Stimulated activated CD4-positive, alpha-beta T cell treated with anti-CD3 and anti-CD28 coated beads, Interleukin-15, amount 100 ng/mL, for 1 hour (primary cell): ENCODE data around the gene DCAF8.

Source experiments
- DNase-seq, 2 donors: peaks; one replicate each; pipeline ENCODE4 v3.0.0-alpha.2; 2020; ENCODE audit warnings: low read depth in 1 of 2, low spot score in 1 of 2

DCAF8 gene

GRCh38 chr1:160227034-160227433, 35.3 kb downstream of the DCAF8 start:
- no peak for DNase-seq

GRCh38 chr1:160226623-160227022, 35.7 kb downstream of the DCAF8 start:
- DNase-seq = no peak

- DNase-seq = no peak
These were observed 37.0 kb downstream of the DCAF8 start for GRCh38 chr1:160225345-160225744.

- no peak for DNase-seq
These were observed 37.7 kb downstream of the DCAF8 start for GRCh38 chr1:160224606-160225005.

GRCh38 chr1:160222546-160222945, 39.8 kb downstream of the DCAF8 start:
- DNase-seq = no peak

GRCh38 chr1:160221089-160221488, 41.3 kb downstream of the DCAF8 start:
- no peak for DNase-seq

GRCh38 chr1:160220301-160220700, 42.0 kb downstream of the DCAF8 start:
- no peak for DNase-seq

- no peak for DNase-seq
These were observed 43.1 kb downstream of the DCAF8 start for GRCh38 chr1:160219062-160219929.

- no peak for DNase-seq
These were observed 44.8 kb downstream of the DCAF8 start for GRCh38 chr1:160217481-160218051.

- DNase-seq = no peak
These were observed 46.0 kb downstream of the DCAF8 start for GRCh38 chr1:160216301-160216700.

- no peak for DNase-seq
These were observed 47.7 kb downstream of the DCAF8 start for GRCh38 chr1:160214481-160215140.

GRCh38 chr1:160211046-160211790, 51.1 kb downstream of the DCAF8 start:
- DNase-seq = no peak

- no peak for DNase-seq
These were observed 51.8 kb downstream of the DCAF8 start for GRCh38 chr1:160210561-160210960.

- no peak for DNase-seq
These were observed 52.9 kb downstream of the DCAF8 start for GRCh38 chr1:160209321-160210046.

GRCh38 chr1:160208557-160209320, 53.6 kb downstream of the DCAF8 start:
- no peak for DNase-seq

GRCh38 chr1:160207771-160208556, 54.4 kb downstream of the DCAF8 start:
- no peak for DNase-seq

- no peak for DNase-seq
These were observed 55.2 kb downstream of the DCAF8 start for GRCh38 chr1:160207118-160207650.

GRCh38 chr1:160206421-160207117, 55.8 kb downstream of the DCAF8 start:
- no peak for DNase-seq
